Kidney (tissue), 14 donors: ENCODE results near the gene TEKT1. TPM values are rescaled to one million over a fixed set of nuclear protein-coding genes. Genes with fewer than 3 reads are reported as not detected.
"Not testable (repeated sequence)": the region's sequence is repeated elsewhere in the genome, so short reads cannot be mapped to it uniquely, and the experiment has no call there.

ENCODE experiments used
- DNase-seq, 5 donors: peaks; one replicate each; pipeline ENCODE4 v3.0.0-alpha.2; 2013 to 2020
- FAIRE-seq: peaks from 2 replicates; lab custom pipeline; 2012; peaks lifted over from hg19 to GRCh38; lab: Jason Lieb, UNC
- H3K27ac ChIP-seq, 2 donors: one replicate each; pipeline ENCODE4 v1.7.0; 2013; ENCODE audit warnings: low read depth in 2 of 2, low read length in 2 of 2, inconsistent platforms in 1 of 2
- H3K27me3 ChIP-seq: one replicate; pipeline ENCODE4 v1.7.1; 2013; ENCODE audit warnings: low read length, inconsistent platforms; ENCODE audit not compliant: control insufficient read depth, insufficient read depth
- H3K36me3 ChIP-seq, 3 donors: one replicate each; pipeline versions ENCODE4 v1.7.0 to v1.7.1; 2013; ENCODE audit warnings: low read length in 3 of 3, control low read depth in 1 of 3, inconsistent platforms in 1 of 3; ENCODE audit not compliant: insufficient read depth in 3 of 3, control insufficient read depth in 2 of 3
- H3K4me1 ChIP-seq, 3 donors: one replicate each; pipeline versions ENCODE4 v1.7.0 to v1.7.1; 2013; ENCODE audit warnings: low read length in 3 of 3, inconsistent platforms in 1 of 3, low read depth in 1 of 3; ENCODE audit not compliant: control insufficient read depth in 2 of 3, insufficient read depth in 2 of 3
- H3K4me3 ChIP-seq, 3 donors: one replicate each; pipeline versions ENCODE4 v1.7.0 to v1.8.1; 2013; ENCODE audit warnings: low read length in 3 of 3, control low read depth in 1 of 3, inconsistent platforms in 1 of 3
- H3K9ac ChIP-seq, 3 donors: one replicate each; pipeline versions ENCODE4 v1.7.0 to v1.7.1; 2013; ENCODE audit warnings: low read length in 3 of 3, control low read depth in 1 of 3, inconsistent platforms in 1 of 3
- H3K9me3 ChIP-seq, 3 donors: one replicate each; pipeline versions ENCODE4 v1.7.0 to v1.7.1; 2013; ENCODE audit warnings: low read length in 3 of 3, control low read depth in 1 of 3, inconsistent platforms in 1 of 3; ENCODE audit not compliant: control insufficient read depth in 2 of 3, insufficient read depth in 1 of 3
- CTCF ChIP-seq: IDR thresholded peaks from 3 replicates; pipeline ENCODE4 v1.5.1; 2012; ENCODE audit warnings: mild to moderate bottlenecking, moderate library complexity, borderline replicate concordance; ENCODE audit not compliant: insufficient read depth; ENCODE audit errors: extremely low read depth
- intact Hi-C: fragments of 100-400 bp; cut with DNase I; formaldehyde crosslinking; loops from one replicate; pipeline ENCODE4 v1.11.1; 2022
- polyA plus RNA-seq: library from polyadenylated mRNA; stranded (reverse); fragments of 350-450 nt; fragmentation: Illumina TruSeq; extraction: RNeasy Lipid Tissue Mini Kit (QIAGEN cat#74804); gene quantifications from one replicate; pipeline ENCODE4 v1.2.3, GENCODE V29; 2014; ENCODE audit warnings: low read depth, low replicate concordance; ENCODE audit not compliant: insufficient read depth
- total RNA-seq: library from RNA; stranded (reverse); fragmentation: NEBNext Ultra II Directional; extraction: Animal tissue kit (Norgen Biotek cat#: 25700); gene quantifications from one replicate; pipeline ENCODE4 v1.2.1, GENCODE V29; 2021
- donor health status: control.
- donor health status: control.
- donor health status: control.
- donor health status: control.
- donor health status: control.
- donor health status: DM: yes; HTN: yes; CAD: no.
- donor health status: Normal renal cell carcinoma (clear cell type).

Gene TEKT1
- total and polyA plus RNA-seq, 2 donors from 2014 or later = 0.06 TPM; not detected in 1

DNA sequence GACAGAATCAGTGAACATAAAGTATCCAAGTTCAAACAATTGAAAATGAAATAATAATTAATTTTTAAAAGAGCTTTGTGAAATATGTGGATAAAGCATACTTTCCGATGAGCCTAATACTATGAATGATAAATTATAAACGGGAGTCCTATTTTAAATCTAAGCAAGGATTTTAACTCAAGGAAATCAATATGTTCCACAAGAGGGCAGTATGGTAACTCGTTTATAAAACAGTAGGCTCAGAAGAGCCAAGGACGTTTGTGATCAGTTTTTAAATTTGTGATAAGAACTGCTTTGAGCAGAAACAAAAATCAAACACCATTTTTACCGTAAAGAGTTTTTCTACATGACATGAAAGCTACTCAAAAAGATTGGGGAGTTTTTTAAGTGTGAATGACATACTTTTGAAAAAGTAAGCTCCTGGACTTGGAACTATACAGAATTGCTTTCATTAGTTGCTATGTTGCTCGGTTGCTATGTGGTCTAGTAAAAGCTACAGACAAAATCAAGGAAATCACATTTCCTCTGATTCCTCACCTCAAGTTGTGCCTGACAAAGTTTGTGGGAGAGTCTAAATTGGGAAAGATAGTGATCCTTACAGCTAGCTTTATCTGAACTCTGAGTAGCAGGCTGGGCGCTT lies 11.8 kb upstream of the TEKT1 start:
- DNase-seq = peak in 2 of 5 donors; percentile 61 to 71
- peak; percentile 91 for FAIRE-seq
- H3K27ac ChIP-seq = no peak overlapping the region
- intact Hi-C loops = no loop called here
- no peak overlapping the region for H3K4me3 ChIP-seq
- H3K36me3 ChIP-seq = no peaks in the 10 kb centered on the region
- no peaks in the 10 kb centered on the region for H3K9me3 ChIP-seq
- H3K9ac ChIP-seq = no peak overlapping the region
- H3K4me1 ChIP-seq = no peaks in the 10 kb centered on the region
- H3K27me3 ChIP-seq = peaks cover 2% of the 10 kb centered on the region
- TF ChIP-seq CTCF = peak; percentile 20

GRCh38 chr17:6841769-6842168 lies 10.2 kb upstream of the TEKT1 start:
- H3K9ac ChIP-seq, H3K4me3 ChIP-seq, H3K27ac ChIP-seq, DNase-seq, H3K9me3 ChIP-seq, FAIRE-seq, H3K27me3 ChIP-seq, H3K4me1 ChIP-seq, H3K36me3 ChIP-seq, intact Hi-C loops: not testable (repeated sequence)

DNA sequence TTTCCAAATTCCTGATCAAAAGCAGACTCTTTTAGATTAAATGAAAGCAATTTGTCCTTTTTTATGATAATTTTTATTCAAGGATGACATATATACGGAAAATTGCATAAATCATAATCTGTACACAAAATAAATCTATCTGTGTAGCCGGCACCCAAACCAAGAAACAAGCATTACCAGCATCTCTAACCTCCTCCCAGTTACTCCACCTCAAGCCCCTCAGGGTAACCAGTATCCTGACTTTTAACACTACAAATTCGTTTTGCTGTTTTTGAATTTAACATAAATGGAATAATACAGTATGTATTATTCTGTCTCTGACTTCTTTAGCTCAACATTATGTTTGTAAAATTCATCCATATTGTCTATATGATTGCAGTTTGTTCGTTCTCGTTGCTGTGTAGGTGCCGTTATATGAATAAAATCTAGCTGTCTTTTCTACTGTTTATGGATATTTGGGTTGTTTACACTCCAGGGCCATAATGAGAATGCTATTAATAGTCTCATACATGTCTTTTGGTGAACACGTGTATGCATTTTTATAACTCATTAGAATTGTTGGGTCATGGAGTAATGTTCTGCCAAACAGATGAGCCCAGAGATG lies 1.0 kb downstream of the TEKT1 start:
- Histone ChIP-seq H3K27me3 (peaks cover 7% of the 10 kb centered on the region), H3K4me3 (no peak overlapping the region), H3K27ac (no peak overlapping the region), H3K9me3 (no peaks in the 10 kb centered on the region), H3K36me3 (no peaks in the 10 kb centered on the region), H3K9ac (no peak overlapping the region), H3K4me1 (no peaks in the 10 kb centered on the region)
- TF ChIP-seq CTCF = no peak
- DNase-seq = no peak
- no peak for FAIRE-seq
- intact Hi-C loops = no loop called here

- H3K4me1 ChIP-seq = no peaks in the 10 kb centered on the region
- H3K27me3 ChIP-seq = no peaks in the 10 kb centered on the region
- peaks cover 0 to 3% (median 0%) of the 10 kb centered on the region in 3 donors for H3K9me3 ChIP-seq
- DNase-seq = no peak
- no peak for TF ChIP-seq CTCF
- H3K36me3 ChIP-seq = no peaks in the 10 kb centered on the region
- no peak overlapping the region for H3K4me3 ChIP-seq
- H3K9ac ChIP-seq = no peak overlapping the region
- no peak for FAIRE-seq
- intact Hi-C loops = loop anchor here (10.0 kb wide), 1 partner anchor 148 kb away; no protein-coding TSS in a partner anchor
- H3K27ac ChIP-seq = no peak overlapping the region
These were observed 8.5 kb downstream of the TEKT1 start for GRCh38 chr17:6823011-6823442.
